Left ventricle myocardium superior (tissue), 1 donor: ENCODE results near the gene PLAA. TPM values are rescaled to one million over a fixed set of nuclear protein-coding genes. Genes with fewer than 3 reads are reported as not detected.
"Not testable (repeated sequence)": the region's sequence is repeated elsewhere in the genome, so short reads cannot be mapped to it uniquely, and the experiment has no call there.

Source experiments
- ATAC-seq: fragments of 200-7000 bp; cut with Tn5 transposase; one replicate; pipeline ENCODE4 v1.9.1; 2020; ENCODE audit warnings: mild to moderate bottlenecking, moderate library complexity
- DNase-seq: peaks from one replicate; pipeline ENCODE4 v3.0.0-alpha.2; 2020
- intact Hi-C: fragments of 100-400 bp; cut with micrococcal nuclease; formaldehyde crosslinking; loops from one replicate; pipeline ENCODE4 v1.11.0; 2022
- total RNA-seq: library from RNA; stranded (reverse); fragmentation: NEBNext Ultra II Directional; extraction: Animal tissue kit (Norgen Biotek cat#: 25700); gene quantifications from one replicate; pipeline ENCODE4 v1.2.1, GENCODE V29; 2021
- donor health status: DM: no; HTN: yes; CAD: no; lungs with severe emphysema.

The PLAA gene
- total RNA-seq, 1 donor from 2014 or later = 33.8 TPM

DNA sequence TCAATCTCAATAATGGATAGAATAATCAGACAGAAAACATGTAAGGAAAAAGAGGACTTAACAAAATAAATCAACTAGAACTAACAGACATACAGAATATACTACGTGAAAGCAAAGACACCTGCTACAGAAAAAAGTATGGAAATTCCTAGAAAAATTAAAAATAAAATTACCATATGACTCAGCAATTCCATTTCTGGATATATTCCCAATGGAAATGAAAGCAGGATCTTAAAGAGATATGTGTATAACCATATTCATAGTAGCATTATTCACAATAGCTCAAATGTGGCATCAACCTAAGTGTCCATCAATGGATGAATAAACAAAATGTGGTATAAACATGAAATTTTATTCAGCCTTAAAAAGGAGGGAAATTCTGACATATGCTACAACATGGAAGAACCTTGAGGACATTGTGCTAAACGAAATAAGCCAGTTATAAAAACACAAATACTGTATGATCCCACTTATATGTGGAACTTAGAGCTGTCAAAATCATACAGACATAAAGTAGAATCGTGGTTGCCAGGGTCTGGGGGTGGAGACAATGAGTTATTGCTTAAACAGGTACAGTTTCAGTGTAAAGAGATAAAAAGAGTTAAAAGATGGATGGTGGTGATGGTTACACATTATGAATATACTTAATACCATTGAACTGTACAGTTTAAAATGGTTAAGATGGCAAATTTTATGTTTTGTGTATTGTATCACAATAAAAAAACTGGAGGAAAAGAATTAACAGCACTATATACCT is 6.9 kb downstream of the PLAA start:
- intact Hi-C loops = loop anchor here (5.0 kb wide), 1 partner anchor 48 kb away; the partner anchor contains the start of gene CAAP1
- ATAC-seq (no peak), DNase-seq (no peak)

GRCh38 chr9:26937816-26938371 is 9.1 kb downstream of the PLAA start:
- DNase-seq (no peak), ATAC-seq (no peak)
- intact Hi-C loops = no loop called here

GRCh38 chr9:26935847-26936246 is 11.2 kb downstream of the PLAA start:
- DNase-seq = no peak
- no peak for ATAC-seq
- intact Hi-C loops = no loop called here

- DNase-seq = no peak
- ATAC-seq = no peak
- intact Hi-C loops = no loop called here
These were observed 18.0 kb downstream of the PLAA start for GRCh38 chr9:26928902-26929495.

DNA sequence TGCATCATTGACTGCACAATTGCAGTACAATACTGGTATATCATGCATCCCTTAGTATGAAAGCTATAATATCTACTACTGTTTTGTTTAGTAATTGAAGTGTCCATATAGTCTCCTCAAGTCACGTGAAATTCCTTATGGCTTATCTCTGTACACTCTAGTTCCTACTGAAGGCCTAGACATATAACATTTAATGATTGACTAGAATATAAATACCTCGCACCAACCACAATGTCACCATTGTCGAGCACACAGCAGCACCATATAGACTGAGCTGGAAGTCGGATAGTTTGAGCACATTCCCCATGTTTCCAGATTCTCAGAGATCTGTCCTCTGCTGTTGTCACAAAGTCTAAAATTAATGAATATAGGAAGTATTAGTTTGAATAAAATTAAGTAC is 21.4 kb downstream of the PLAA start:
- no peak for ATAC-seq
- intact Hi-C loops = no loop called here
- DNase-seq = no peak

- DNase-seq (no peak), ATAC-seq (no peak)
- intact Hi-C loops = no loop called here
These were observed 27.3 kb downstream of the PLAA start for GRCh38 chr9:26919698-26920097.

DNA sequence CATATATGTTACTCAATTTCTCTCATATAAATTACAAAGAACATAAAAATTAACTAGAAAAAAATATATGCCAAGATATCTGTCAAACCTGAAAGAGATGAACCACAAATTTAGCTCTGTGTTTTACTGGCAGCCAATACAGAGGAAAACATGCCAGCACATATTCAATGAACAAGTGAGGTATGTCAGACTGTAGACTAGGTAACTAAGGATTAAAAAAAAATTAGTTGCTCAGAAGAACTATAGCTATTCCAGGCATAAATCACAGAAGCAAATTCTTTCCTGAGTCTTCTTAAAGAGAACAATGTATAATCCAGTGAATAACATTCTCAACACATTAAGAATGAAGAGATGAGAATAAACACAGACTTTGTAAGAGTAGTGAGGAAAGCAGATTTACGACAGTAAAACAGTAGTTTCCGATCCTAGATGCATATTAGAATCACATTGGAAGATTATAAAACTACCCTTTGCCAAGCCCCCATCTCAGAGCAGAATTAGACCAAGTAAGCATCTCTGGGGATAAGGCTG is 33.8 kb downstream of the PLAA start:
- ATAC-seq = no peak
- DNase-seq = no peak
- intact Hi-C loops = no loop called here

DNA sequence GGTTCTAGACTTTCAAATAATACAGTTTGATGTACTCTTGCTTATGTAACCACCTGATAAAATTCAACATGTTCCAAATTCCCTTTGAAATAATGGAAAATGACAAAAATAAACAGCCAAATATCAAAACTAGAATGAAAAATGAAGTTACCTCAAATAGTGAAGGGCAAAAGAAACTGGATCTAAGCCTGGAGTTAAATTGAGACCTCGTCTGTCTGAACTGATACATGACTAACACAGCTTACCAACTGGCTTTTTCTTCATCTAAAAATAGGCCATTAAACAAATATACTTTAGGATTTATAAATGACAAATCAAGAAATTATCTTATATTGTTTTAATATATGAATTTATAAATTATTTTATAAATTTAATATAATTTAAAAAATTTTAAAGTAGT is 42.4 kb downstream of the PLAA start:
- no peak for ATAC-seq
- intact Hi-C loops = no loop called here
- no peak for DNase-seq

DNA sequence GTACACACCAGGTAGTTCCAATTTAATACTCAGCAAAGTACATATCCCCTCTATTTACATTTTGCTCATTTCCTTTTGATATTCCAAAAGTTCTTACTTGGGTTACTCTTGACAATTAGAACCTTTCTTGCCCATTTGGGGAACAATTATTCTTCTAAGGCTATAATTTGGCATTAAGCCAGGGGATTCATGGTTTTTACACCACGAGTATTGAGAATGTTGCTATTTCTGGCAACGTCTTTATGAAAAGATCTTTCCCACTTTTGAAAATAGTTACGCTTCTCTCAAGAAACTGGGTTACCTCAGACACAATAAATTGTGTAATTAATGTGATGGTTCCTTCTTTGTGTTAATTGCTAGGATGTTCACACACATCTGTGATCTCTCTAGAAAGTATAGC is 43.0 kb downstream of the PLAA start:
- ATAC-seq (no peak), DNase-seq (no peak)
- intact Hi-C loops = no loop called here

- intact Hi-C loops = loop anchor here (5.0 kb wide), 1 partner anchor 49 kb away; no protein-coding TSS in a partner anchor
- DNase-seq (no peak), ATAC-seq (no peak)
These were observed 53.9 kb downstream of the PLAA start for GRCh38 chr9:26893030-26893676.

GRCh38 chr9:26892251-26893029 is 54.6 kb downstream of the PLAA start, which contains the start of gene CAAP1:
Gene CAAP1 (minus strand): TSS chr9:26892802. CDS start chr9:26892715, 87 bp downstream.
- peak; percentile 100 for ATAC-seq
- intact Hi-C loops = loop anchor here (5.0 kb wide), 1 partner anchor 50 kb away; no protein-coding TSS in a partner anchor

GRCh38 chr9:26891726-26892125 is 55.3 kb downstream of the PLAA start:
- no peak for ATAC-seq
- intact Hi-C loops = loop anchor here (5.0 kb wide), 1 partner anchor 51 kb away; no protein-coding TSS in a partner anchor
- DNase-seq = no peak

More at GRCh38 chr9:26892251-26893029, 54.6 kb downstream of the PLAA start, which contains the start of gene CAAP1:
- peak; percentile 96 for DNase-seq

- DNase-seq (no peak), ATAC-seq (no peak)
- intact Hi-C loops = no loop called here
These were observed 58.8 kb downstream of the PLAA start for GRCh38 chr9:26888271-26888670.

DNA sequence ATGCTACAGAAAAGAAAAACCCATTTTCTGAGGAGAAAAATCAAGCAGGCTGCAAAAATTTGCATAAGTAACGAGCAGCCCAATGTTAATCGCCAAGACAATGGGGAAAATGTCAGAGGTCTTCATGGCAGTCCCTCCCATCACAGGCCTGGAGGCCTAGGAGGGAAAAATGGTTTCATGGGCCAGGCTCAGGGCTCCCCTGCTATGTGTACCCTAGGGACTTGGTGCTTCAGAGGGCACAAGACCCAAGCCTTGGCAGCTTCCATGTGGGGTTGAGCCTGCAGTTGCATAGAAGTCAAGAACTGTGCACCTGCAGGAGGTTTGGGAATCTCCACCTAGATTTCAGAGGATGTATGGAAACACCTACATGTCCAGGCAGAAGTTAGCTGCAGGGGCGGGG is 64.9 kb downstream of the PLAA start:
- ATAC-seq (no peak), DNase-seq (no peak)
- intact Hi-C loops = no loop called here

- intact Hi-C loops = no loop called here
- ATAC-seq (no peak), DNase-seq (no peak)
These were observed 66.8 kb downstream of the PLAA start for GRCh38 chr9:26880262-26880661.

GRCh38 chr9:26875155-26875554 is 71.9 kb downstream of the PLAA start:
- intact Hi-C loops, ATAC-seq, DNase-seq: not testable (repeated sequence)

GRCh38 chr9:26870292-26870691 is 76.8 kb downstream of the PLAA start:
- DNase-seq (no peak), ATAC-seq (no peak)
- intact Hi-C loops = no loop called here

DNA sequence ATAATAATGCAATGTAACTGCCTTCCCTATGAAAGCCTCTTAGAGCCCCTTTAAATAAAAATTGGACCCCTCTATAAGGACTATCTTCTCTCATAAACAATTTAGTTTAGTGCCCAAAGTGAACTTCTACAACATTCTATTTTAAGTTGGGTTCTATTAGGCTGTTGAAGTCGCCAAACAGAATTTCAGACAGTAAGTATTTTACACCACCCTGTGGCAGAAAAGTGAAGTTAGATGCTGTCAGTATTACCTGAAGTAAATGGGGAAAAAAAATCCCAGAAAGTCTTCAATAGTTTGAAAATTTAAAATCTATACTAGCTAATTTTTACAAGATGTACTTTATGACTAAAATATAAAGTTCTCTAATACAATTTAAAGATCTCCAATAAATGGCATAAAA is 84.0 kb downstream of the PLAA start:
- no peak for ATAC-seq
- intact Hi-C loops = no loop called here
- DNase-seq = no peak
